ENCODE results near the gene NPM1.
"Not testable (repeated sequence)": the region's sequence is repeated elsewhere in the genome, so short reads cannot be mapped to it uniquely, and the experiment has no call there.

The NPM1 gene

DNA sequence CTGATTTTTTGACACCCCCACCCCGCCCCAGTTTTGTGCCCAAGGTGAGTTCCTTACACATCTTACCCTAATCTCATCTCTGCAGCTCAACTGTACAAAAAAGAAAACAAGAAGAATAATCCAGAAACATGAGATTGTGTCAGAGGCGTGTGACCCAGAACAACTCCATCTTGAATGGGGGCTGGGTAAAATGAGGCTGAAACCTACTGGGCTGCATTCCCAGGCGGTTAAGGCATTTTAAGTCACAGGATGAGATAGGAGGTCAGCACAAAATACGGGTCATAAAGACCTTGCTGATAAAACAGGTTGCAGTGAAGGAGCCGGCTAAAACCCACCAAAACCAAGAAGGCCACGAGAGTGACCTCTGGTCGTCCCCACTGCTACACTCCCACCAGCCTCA lies 26.5 kb upstream of the NPM1 start:
- H2BK5ac ChIP-seq (ENCODE audit: low read depth, low read length, poor library complexity, severe bottlenecking); H3K4me1 ChIP-seq (ENCODE audit: control insufficient read depth, insufficient read depth, low read depth, low read length); H3K18ac ChIP-seq (ENCODE audit: low read depth in 1 of 2, low read length in 2 of 2); H4K91ac ChIP-seq (ENCODE audit: low read length); H3K4ac ChIP-seq (ENCODE audit: low read depth in 1 of 2, low read length in 2 of 2); H2AK5ac ChIP-seq (ENCODE audit: low read length, severe bottlenecking); H3K27ac ChIP-seq (ENCODE audit: low read length, poor library complexity, severe bottlenecking); H3K79me1 ChIP-seq (replicated peaks; ENCODE audit: low read length, poor library complexity, severe bottlenecking); H3K36me3 ChIP-seq (ENCODE audit: control insufficient read depth in 1 of 2, insufficient read depth in 2 of 2, low read depth in 1 of 2, low read length in 2 of 2); H2BK12ac ChIP-seq (ENCODE audit: low read length in 2 of 2); H3K4me3 ChIP-seq (ENCODE audit: insufficient read depth in 1 of 2, low read depth in 1 of 2, low read length in 2 of 2); H2AFZ ChIP-seq (ENCODE audit: low read depth, low read length); H2BK120ac ChIP-seq (ENCODE audit: low read depth, low read length); H4K8ac ChIP-seq (ENCODE audit: low read length); H3K9me3 ChIP-seq (ENCODE audit: control insufficient read depth, low read length); DNase-seq; H3K4me2 ChIP-seq (ENCODE audit: low read length, poor library complexity, severe bottlenecking); H3K14ac ChIP-seq (ENCODE audit: low read length in 2 of 2); H3K23ac ChIP-seq (ENCODE audit: low read length in 2 of 2); H3K9ac ChIP-seq (ENCODE audit: low read length); H2BK15ac ChIP-seq (ENCODE audit: low read depth, poor library complexity, severe bottlenecking): not testable (repeated sequence)
- WGBS = 76% methylated on average over 7 of the region's 7 CpGs
- peaks cover 9 to 11% of the 10 kb centered on the region in 2 experiments for H3K27me3 ChIP-seq (ENCODE audit: control insufficient read depth in 1 of 2, insufficient read depth in 1 of 2, low read length in 2 of 2)

DNA sequence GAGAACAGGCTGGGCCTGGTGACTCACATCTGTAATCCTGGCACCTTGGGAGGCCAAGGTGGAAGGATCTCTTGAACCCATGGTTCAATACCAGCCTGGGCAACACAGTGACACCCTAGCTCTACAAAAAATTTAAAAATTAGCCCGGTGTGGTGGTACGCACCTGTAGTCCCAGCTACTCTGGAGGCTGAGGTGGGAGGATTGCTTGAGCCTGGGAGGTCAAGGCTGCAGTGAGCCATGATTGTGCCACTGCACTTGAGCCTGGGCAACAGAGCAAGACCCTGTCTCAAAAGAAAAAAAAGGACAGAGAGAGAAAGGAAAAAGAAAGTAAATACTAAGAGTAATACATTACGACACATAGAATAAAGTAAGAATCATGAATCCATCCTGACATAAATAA lies 24.4 kb upstream of the NPM1 start:
- Histone ChIP-seq H3K4me1 (ENCODE audit: control insufficient read depth, insufficient read depth, low read depth, low read length) (peaks cover 12% of the 10 kb centered on the region), H3K27me3 (ENCODE audit: control insufficient read depth in 1 of 2, insufficient read depth in 1 of 2, low read length in 2 of 2) (peaks cover 14 to 16% of the 10 kb centered on the region in 2 experiments)
- not testable (repeated sequence) for H3K36me3 ChIP-seq (ENCODE audit: control insufficient read depth in 1 of 2, insufficient read depth in 2 of 2, low read depth in 1 of 2, low read length in 2 of 2); H3K14ac ChIP-seq (ENCODE audit: low read length in 2 of 2); H2BK120ac ChIP-seq (ENCODE audit: low read depth, low read length); H4K91ac ChIP-seq (ENCODE audit: low read length); H4K8ac ChIP-seq (ENCODE audit: low read length); DNase-seq; H2BK5ac ChIP-seq (ENCODE audit: low read depth, low read length, poor library complexity, severe bottlenecking); H2BK15ac ChIP-seq (ENCODE audit: low read depth, poor library complexity, severe bottlenecking); H3K79me1 ChIP-seq (replicated peaks; ENCODE audit: low read length, poor library complexity, severe bottlenecking); H3K27ac ChIP-seq (ENCODE audit: low read length, poor library complexity, severe bottlenecking); H2AFZ ChIP-seq (ENCODE audit: low read depth, low read length); H3K9me3 ChIP-seq (ENCODE audit: control insufficient read depth, low read length); H2AK5ac ChIP-seq (ENCODE audit: low read length, severe bottlenecking); H3K4me2 ChIP-seq (ENCODE audit: low read length, poor library complexity, severe bottlenecking); H3K9ac ChIP-seq (ENCODE audit: low read length); H3K18ac ChIP-seq (ENCODE audit: low read depth in 1 of 2, low read length in 2 of 2); H3K4me3 ChIP-seq (ENCODE audit: insufficient read depth in 1 of 2, low read depth in 1 of 2, low read length in 2 of 2); H3K23ac ChIP-seq (ENCODE audit: low read length in 2 of 2); H3K4ac ChIP-seq (ENCODE audit: low read depth in 1 of 2, low read length in 2 of 2); H2BK12ac ChIP-seq (ENCODE audit: low read length in 2 of 2)
- 89% methylated on average over 2 of the region's 3 CpGs for WGBS

DNA sequence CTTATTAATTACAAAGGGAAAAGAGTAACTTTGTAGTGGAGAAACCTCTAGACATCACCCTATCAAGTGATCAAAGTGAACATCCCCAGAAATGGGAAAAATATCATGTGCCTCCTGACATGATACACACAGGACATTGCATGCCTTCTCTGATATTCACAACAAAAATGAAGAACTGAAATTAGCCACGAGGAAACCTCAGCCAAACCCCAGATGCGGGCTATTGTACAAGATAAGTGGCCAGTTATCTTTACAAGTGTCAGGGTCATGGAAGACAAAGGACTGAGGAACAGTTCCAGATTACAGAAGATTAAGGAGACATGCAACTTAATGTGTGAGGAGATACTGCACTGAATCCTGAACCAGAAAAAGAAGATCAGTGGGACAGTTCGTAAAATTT lies 23.8 kb upstream of the NPM1 start:
- Histone ChIP-seq H3K27me3 (ENCODE audit: control insufficient read depth in 1 of 2, insufficient read depth in 1 of 2, low read length in 2 of 2) (peaks cover 14 to 18% of the 10 kb centered on the region in 2 experiments), H2BK15ac (ENCODE audit: low read depth, poor library complexity, severe bottlenecking) (no peak overlapping the region), H2BK5ac (ENCODE audit: low read depth, low read length, poor library complexity, severe bottlenecking) (no peak overlapping the region), H3K18ac (ENCODE audit: low read depth in 1 of 2, low read length in 2 of 2) (no peak overlapping the region), H3K4me3 (ENCODE audit: insufficient read depth in 1 of 2, low read depth in 1 of 2, low read length in 2 of 2) (no peak overlapping the region), H3K14ac (ENCODE audit: low read length in 2 of 2) (no peak overlapping the region), H4K8ac (ENCODE audit: low read length) (no peak overlapping the region), H3K36me3 (ENCODE audit: control insufficient read depth in 1 of 2, insufficient read depth in 2 of 2, low read depth in 1 of 2, low read length in 2 of 2) (no peaks in the 10 kb centered on the region), H2BK120ac (ENCODE audit: low read depth, low read length) (no peak overlapping the region), H3K4me1 (ENCODE audit: control insufficient read depth, insufficient read depth, low read depth, low read length) (peaks cover 12% of the 10 kb centered on the region), H2BK12ac (ENCODE audit: low read length in 2 of 2) (no peak overlapping the region), H3K9ac (ENCODE audit: low read length) (no peak overlapping the region), H3K4me2 (ENCODE audit: low read length, poor library complexity, severe bottlenecking) (no peak overlapping the region), H3K4ac (ENCODE audit: low read depth in 1 of 2, low read length in 2 of 2) (no peak overlapping the region), H3K27ac (ENCODE audit: low read length, poor library complexity, severe bottlenecking) (no peak overlapping the region), H3K23ac (ENCODE audit: low read length in 2 of 2) (no peak overlapping the region), H4K91ac (ENCODE audit: low read length) (no peak overlapping the region), H3K79me1 (replicated peaks; ENCODE audit: low read length, poor library complexity, severe bottlenecking) (no peaks in the 10 kb centered on the region), H2AFZ (ENCODE audit: low read depth, low read length) (no peak overlapping the region), H2AK5ac (ENCODE audit: low read length, severe bottlenecking) (no peak overlapping the region), H3K9me3 (ENCODE audit: control insufficient read depth, low read length) (no peaks in the 10 kb centered on the region)
- WGBS = 81% methylated on average over 3 of the region's 3 CpGs
- DNase-seq = no peak

DNA sequence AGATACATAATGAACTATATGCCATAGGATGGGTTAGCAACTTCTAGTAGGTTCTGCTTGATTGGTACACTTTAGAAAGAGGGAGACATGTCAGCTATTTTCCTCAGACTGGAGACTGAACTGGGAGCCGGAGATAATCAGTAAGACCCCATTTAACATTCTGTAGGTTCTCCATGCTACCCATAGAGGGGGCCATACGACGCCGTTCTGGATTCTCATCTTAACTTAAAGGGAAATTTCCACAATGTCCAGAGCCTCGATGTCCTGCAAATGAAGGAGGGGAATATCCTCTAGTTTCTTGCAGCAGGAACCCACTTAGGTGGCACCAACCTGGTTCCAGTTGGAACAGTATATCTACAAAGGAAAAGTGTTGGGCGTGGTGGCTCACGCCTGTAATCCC lies 22.3 kb upstream of the NPM1 start:
- WGBS = 45% methylated on average over 7 of the region's 7 CpGs
- no peaks in the 10 kb centered on the region for H3K36me3 ChIP-seq (ENCODE audit: control insufficient read depth in 1 of 2, insufficient read depth in 2 of 2, low read depth in 1 of 2, low read length in 2 of 2)
- no peak overlapping the region for H2AFZ ChIP-seq (ENCODE audit: low read depth, low read length)
- peaks cover 14 to 20% of the 10 kb centered on the region in 2 experiments for H3K27me3 ChIP-seq (ENCODE audit: control insufficient read depth in 1 of 2, insufficient read depth in 1 of 2, low read length in 2 of 2)
- H3K79me1 ChIP-seq (replicated peaks; ENCODE audit: low read length, poor library complexity, severe bottlenecking) = no peaks in the 10 kb centered on the region
- H3K4me2 ChIP-seq (ENCODE audit: low read length, poor library complexity, severe bottlenecking) = no peak overlapping the region
- H2BK5ac ChIP-seq (ENCODE audit: low read depth, low read length, poor library complexity, severe bottlenecking) = no peak overlapping the region
- H3K4me3 ChIP-seq (ENCODE audit: insufficient read depth in 1 of 2, low read depth in 1 of 2, low read length in 2 of 2) = no peak overlapping the region
- H3K4me1 ChIP-seq (ENCODE audit: control insufficient read depth, insufficient read depth, low read depth, low read length) = peaks cover 12% of the 10 kb centered on the region
- no peak overlapping the region for H2BK15ac ChIP-seq (ENCODE audit: low read depth, poor library complexity, severe bottlenecking)
- H4K91ac ChIP-seq (ENCODE audit: low read length) = no peak overlapping the region
- H2AK5ac ChIP-seq (ENCODE audit: low read length, severe bottlenecking) = no peak overlapping the region
- H3K9me3 ChIP-seq (ENCODE audit: control insufficient read depth, low read length) = no peaks in the 10 kb centered on the region
- peak; percentile 37 for DNase-seq
- H4K8ac ChIP-seq (ENCODE audit: low read length) = no peak overlapping the region
- no peak overlapping the region for H3K27ac ChIP-seq (ENCODE audit: low read length, poor library complexity, severe bottlenecking)
- no peak overlapping the region for H2BK12ac ChIP-seq (ENCODE audit: low read length in 2 of 2)
- no peak overlapping the region for H3K23ac ChIP-seq (ENCODE audit: low read length in 2 of 2)
- H3K14ac ChIP-seq (ENCODE audit: low read length in 2 of 2) = no peak overlapping the region
- H2BK120ac ChIP-seq (ENCODE audit: low read depth, low read length) = no peak overlapping the region
- no peak overlapping the region for H3K4ac ChIP-seq (ENCODE audit: low read depth in 1 of 2, low read length in 2 of 2)
- H3K18ac ChIP-seq (ENCODE audit: low read depth in 1 of 2, low read length in 2 of 2) = no peak overlapping the region
- no peak overlapping the region for H3K9ac ChIP-seq (ENCODE audit: low read length)
